ENCODE measurements around the gene DDAH1.

DNA sequence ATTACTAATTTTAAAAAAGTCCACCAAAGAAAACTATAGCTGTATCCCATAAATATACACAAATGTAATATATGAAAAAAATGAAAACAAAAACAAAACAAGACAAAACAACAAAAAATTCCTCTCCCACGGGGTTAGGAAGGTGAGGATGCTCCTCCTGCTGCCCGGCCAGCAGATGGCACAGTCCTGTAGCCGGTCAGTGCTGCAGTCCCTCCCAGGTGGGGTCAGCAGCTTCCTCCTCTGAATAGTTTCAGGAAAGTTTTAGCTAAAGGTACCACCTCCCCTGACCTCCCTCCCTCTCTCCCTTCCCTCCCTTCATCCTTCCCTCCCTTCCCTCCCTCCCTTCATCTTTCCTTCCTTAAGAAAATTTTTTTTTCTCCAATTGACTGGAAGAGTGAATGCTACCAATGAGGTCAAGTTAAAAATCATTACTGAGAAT is 120.7 kb downstream of the DDAH1 start:
- TF ChIP-seq, protein P1, sequence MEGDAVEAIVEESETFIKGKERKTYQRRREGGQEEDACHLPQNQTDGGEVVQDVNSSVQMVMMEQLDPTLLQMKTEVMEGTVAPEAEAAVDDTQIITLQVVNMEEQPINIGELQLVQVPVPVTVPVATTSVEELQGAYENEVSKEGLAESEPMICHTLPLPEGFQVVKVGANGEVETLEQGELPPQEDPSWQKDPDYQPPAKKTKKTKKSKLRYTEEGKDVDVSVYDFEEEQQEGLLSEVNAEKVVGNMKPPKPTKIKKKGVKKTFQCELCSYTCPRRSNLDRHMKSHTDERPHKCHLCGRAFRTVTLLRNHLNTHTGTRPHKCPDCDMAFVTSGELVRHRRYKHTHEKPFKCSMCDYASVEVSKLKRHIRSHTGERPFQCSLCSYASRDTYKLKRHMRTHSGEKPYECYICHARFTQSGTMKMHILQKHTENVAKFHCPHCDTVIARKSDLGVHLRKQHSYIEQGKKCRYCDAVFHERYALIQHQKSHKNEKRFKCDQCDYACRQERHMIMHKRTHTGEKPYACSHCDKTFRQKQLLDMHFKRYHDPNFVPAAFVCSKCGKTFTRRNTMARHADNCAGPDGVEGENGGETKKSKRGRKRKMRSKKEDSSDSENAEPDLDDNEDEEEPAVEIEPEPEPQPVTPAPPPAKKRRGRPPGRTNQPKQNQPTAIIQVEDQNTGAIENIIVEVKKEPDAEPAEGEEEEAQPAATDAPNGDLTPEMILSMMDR (conservative IDR thresholded peaks at IDR 0.05; ENCODE audit: low read length): peak; percentile 46
- TF ChIP-seq EZH2phosphoT487 (IDR thresholded peaks at IDR 0.05; ENCODE audit: borderline replicate concordance): no peak
